Neural cell (in vitro differentiated cells): ENCODE data around the gene HDAC4. TPM values are rescaled to one million over a fixed set of nuclear protein-coding genes. Genes with fewer than 3 reads are reported as not detected.

Experiments
- H2AFZ ChIP-seq: fragments of 200-600, 300-800 bp; sonication (generic), shearing (Covaris generic); 2 replicates; pipeline ENCODE4 v1.6.0; 2014; ENCODE audit warnings: low read depth, mild to moderate bottlenecking, antibody characterized with exemption, low read length, moderate library complexity
- H3F3A ChIP-seq: fragments of 200-600 bp; shearing (Covaris generic); 2 replicates; pipeline ENCODE4 v1.6.1; 2016; ENCODE audit warnings: mild to moderate bottlenecking, moderate library complexity, mixed read lengths, antibody characterized with exemption, low read length; ENCODE audit not compliant: insufficient read depth, poor library complexity, severe bottlenecking
- H3K27ac ChIP-seq: fragments of 200-600, 300-800 bp; sonication (generic), shearing (Covaris generic); 2 replicates; pipeline ENCODE4 v1.5.1; 2014; ENCODE audit warnings: mild to moderate bottlenecking, low read length, moderate library complexity
- H3K27me3 ChIP-seq: fragments of 300-800, 200-600 bp; sonication (generic), shearing (Covaris generic); 2 replicates; pipeline ENCODE4 v1.6.0; 2014; ENCODE audit warnings: mild to moderate bottlenecking, low read depth, low read length, moderate library complexity; ENCODE audit not compliant: insufficient read depth
- H3K36me3 ChIP-seq: fragments of 300-800, 200-600 bp; sonication (generic), shearing (Covaris generic); 2 replicates; pipeline ENCODE4 v1.5.1; 2014; ENCODE audit warnings: mild to moderate bottlenecking, antibody characterized with exemption, low read length, moderate library complexity; ENCODE audit not compliant: insufficient read depth
- H3K4me2 ChIP-seq: fragments of 300-800, 200-600 bp; sonication (generic), shearing (Covaris generic); 2 replicates; pipeline ENCODE4 v1.6.0; 2014; ENCODE audit warnings: mild to moderate bottlenecking, low read length
- H3K4me3 ChIP-seq: fragments of 300-800, 200-600 bp; sonication (generic), shearing (Covaris generic); 2 replicates; pipeline ENCODE4 v1.5.1; 2014; ENCODE audit warnings: mild to moderate bottlenecking, low read length, moderate library complexity
- H3K79me2 ChIP-seq: fragments of 200-600 bp; shearing (Covaris generic); replicated peaks from 2 replicates; pipeline ENCODE4 v1.6.0; 2014; ENCODE audit warnings: mild to moderate bottlenecking, low read length, moderate library complexity; ENCODE audit not compliant: insufficient read depth
- H3K9ac ChIP-seq: fragments of 300-800, 200-600 bp; sonication (generic), shearing (Covaris generic); 2 replicates; pipeline ENCODE4 v1.6.1; 2016; ENCODE audit warnings: mild to moderate bottlenecking, low read length, mixed read lengths
- H3K9me2 ChIP-seq: fragments of 200-600 bp; shearing (Covaris generic); 2 replicates; pipeline ENCODE4 v1.6.1; 2016; ENCODE audit warnings: mild to moderate bottlenecking, low read length, mixed read lengths; ENCODE audit not compliant: insufficient read depth
- H3K9me3 ChIP-seq: fragments of 200-600, 300-800 bp; sonication (generic), shearing (Covaris generic); 2 replicates; pipeline ENCODE4 v1.6.1; 2016; ENCODE audit warnings: mild to moderate bottlenecking, mixed run types, low read length, moderate library complexity, mixed read lengths
- H4K20me1 ChIP-seq: fragments of 200-600 bp; shearing (Covaris generic); 2 replicates; pipeline ENCODE4 v1.6.1; 2016; ENCODE audit warnings: mild to moderate bottlenecking, mixed run types; ENCODE audit not compliant: insufficient read depth
- CTCF ChIP-seq: fragments of 450-650 bp; IDR thresholded peaks from 2 replicates; pipeline ENCODE4 v1.5.1; 2014; ENCODE audit warnings: antibody characterized with exemption, mild to moderate bottlenecking, moderate library complexity; ENCODE audit not compliant: poor library complexity, severe bottlenecking
- EP300 ChIP-seq: fragments of 450-650 bp; conservative IDR thresholded peaks from 2 replicates; pipeline ENCODE4 v1.6.1; 2014; ENCODE audit warnings: antibody characterized with exemption, mild to moderate bottlenecking, moderate library complexity; ENCODE audit not compliant: poor library complexity, severe bottlenecking
- EZH2 ChIP-seq: fragments of 200-600, 300-800 bp; shearing (Covaris generic), sonication (generic); IDR thresholded peaks from 2 replicates; pipeline ENCODE4 v1.6.1; 2014; ENCODE audit warnings: antibody characterized with exemption, low read length, borderline replicate concordance, mild to moderate bottlenecking; ENCODE audit not compliant: insufficient read depth, poor library complexity, severe bottlenecking
- MXI1 ChIP-seq: fragments of 450-650 bp; conservative IDR thresholded peaks from 2 replicates; pipeline ENCODE4 v1.6.1; 2014; ENCODE audit warnings: antibody characterized with exemption, mild to moderate bottlenecking; ENCODE audit not compliant: poor library complexity, severe bottlenecking
- POLR2AphosphoS5 ChIP-seq: IDR thresholded peaks from 2 replicates; pipeline ENCODE4 v1.6.1; 2012
- RAD21 ChIP-seq: fragments of 450-650 bp; conservative IDR thresholded peaks from 2 replicates; pipeline ENCODE4 v1.6.1; 2014; ENCODE audit warnings: antibody characterized with exemption, mild to moderate bottlenecking, moderate library complexity
- SMC3 ChIP-seq: fragments of 450-650 bp; conservative IDR thresholded peaks from 2 replicates; pipeline ENCODE4 v1.6.1; 2014; ENCODE audit warnings: antibody characterized with exemption, mild to moderate bottlenecking, moderate library complexity; ENCODE audit not compliant: poor library complexity
- TAF1 ChIP-seq: IDR thresholded peaks from 2 replicates; pipeline ENCODE4 v1.6.1; 2012; ENCODE audit warnings: low read depth
- polyA plus RNA-seq: library from polyadenylated mRNA; depleted of rRNA; stranded (reverse); fragments of >200 nt; gene quantifications from 2 replicates; pipeline ENCODE4 v1.2.3, GENCODE V29; 2014
- TF ChIP-seq, protein P1 (sequence below): IDR thresholded peaks from 2 replicates; pipeline ENCODE4 v1.6.1; 2012; ENCODE audit warnings: borderline replicate concordance

Gene HDAC4
- polyA plus RNA-seq, 1 donor from 2014 or later, result 3.4 TPM

GRCh38 chr2:239033801-239034560, 366.8 kb downstream of the HDAC4 start:
- Histone ChIP-seq H3K4me2 (no peak overlapping the region), H3K9ac (no peak overlapping the region), H4K20me1 (no peaks in the 10 kb centered on the region), H2AFZ (no peak overlapping the region), H3K36me3 (no peaks in the 10 kb centered on the region), H3K27me3 (no peaks in the 10 kb centered on the region), H3K4me3 (no peak overlapping the region), H3F3A (no peaks in the 10 kb centered on the region), H3K9me2 (no peaks in the 10 kb centered on the region), H3K79me2 (no peaks in the 10 kb centered on the region), H3K9me3 (no peaks in the 10 kb centered on the region), H3K27ac (no peak overlapping the region)
- TF ChIP-seq EP300 (no peak), POLR2AphosphoS5 (no peak), MXI1 (no peak), EZH2 (no peak), CTCF (no peak)

GRCh38 chr2:239029958-239030357, 370.9 kb downstream of the HDAC4 start:
- no peaks in the 10 kb centered on the region for H3K9me3 ChIP-seq
- no peaks in the 10 kb centered on the region for H3K79me2 ChIP-seq
- no peak overlapping the region for H3K4me2 ChIP-seq
- no peak overlapping the region for H2AFZ ChIP-seq
- H3F3A ChIP-seq, result no peaks in the 10 kb centered on the region
- H3K27ac ChIP-seq, result no peak overlapping the region
- no peaks in the 10 kb centered on the region for H3K9me2 ChIP-seq
- no peaks in the 10 kb centered on the region for H3K27me3 ChIP-seq
- no peak overlapping the region for H3K9ac ChIP-seq
- TF ChIP-seq POLR2AphosphoS5 (no peak), SMC3 (no peak), TAF1 (no peak), RAD21 (no peak), EZH2 (no peak), EP300 (no peak), CTCF (no peak)
- TF ChIP-seq, protein P1, sequence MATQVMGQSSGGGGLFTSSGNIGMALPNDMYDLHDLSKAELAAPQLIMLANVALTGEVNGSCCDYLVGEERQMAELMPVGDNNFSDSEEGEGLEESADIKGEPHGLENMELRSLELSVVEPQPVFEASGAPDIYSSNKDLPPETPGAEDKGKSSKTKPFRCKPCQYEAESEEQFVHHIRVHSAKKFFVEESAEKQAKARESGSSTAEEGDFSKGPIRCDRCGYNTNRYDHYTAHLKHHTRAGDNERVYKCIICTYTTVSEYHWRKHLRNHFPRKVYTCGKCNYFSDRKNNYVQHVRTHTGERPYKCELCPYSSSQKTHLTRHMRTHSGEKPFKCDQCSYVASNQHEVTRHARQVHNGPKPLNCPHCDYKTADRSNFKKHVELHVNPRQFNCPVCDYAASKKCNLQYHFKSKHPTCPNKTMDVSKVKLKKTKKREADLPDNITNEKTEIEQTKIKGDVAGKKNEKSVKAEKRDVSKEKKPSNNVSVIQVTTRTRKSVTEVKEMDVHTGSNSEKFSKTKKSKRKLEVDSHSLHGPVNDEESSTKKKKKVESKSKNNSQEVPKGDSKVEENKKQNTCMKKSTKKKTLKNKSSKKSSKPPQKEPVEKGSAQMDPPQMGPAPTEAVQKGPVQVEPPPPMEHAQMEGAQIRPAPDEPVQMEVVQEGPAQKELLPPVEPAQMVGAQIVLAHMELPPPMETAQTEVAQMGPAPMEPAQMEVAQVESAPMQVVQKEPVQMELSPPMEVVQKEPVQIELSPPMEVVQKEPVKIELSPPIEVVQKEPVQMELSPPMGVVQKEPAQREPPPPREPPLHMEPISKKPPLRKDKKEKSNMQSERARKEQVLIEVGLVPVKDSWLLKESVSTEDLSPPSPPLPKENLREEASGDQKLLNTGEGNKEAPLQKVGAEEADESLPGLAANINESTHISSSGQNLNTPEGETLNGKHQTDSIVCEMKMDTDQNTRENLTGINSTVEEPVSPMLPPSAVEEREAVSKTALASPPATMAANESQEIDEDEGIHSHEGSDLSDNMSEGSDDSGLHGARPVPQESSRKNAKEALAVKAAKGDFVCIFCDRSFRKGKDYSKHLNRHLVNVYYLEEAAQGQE, result no peak
- H3K4me3 ChIP-seq, result no peak overlapping the region
- H4K20me1 ChIP-seq, result no peaks in the 10 kb centered on the region
- no peaks in the 10 kb centered on the region for H3K36me3 ChIP-seq
